Measurements from ENCODE around the gene KCNAB2.

Gene KCNAB2

DNA sequence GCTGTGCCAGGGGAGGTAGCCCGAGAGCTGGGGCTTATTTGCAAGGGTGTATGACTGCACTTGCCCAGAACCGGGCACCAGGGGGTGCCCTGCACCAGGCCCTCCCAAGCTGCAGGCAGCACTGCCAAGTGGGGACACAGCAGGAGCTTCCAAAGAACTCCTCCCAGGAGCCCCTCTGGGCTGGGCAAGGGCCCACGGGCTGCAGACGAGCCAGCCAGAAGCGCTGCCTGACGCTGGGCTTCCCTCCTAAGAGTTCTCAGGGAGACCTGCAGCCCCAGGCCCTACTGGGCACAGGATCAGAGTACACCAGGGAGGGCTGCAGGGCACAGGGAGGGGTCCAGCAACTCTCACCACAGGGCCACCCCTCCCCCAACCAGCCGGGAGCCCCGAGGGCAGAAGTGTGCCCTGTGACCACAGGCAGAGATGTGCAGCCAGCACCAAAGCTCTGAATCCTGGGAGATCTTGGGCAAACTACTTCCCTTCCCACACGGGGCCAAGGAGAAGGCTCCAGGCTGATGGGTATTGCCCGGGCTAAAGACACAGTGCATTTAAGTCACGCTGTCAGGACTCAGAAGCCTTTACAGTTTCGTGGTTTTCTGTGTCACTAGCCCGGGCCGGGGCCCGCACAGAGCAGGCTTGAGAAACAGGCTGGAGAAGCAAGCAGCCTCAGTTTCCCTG is 63.4 kb downstream of the KCNAB2 start:
- H3K9ac ChIP-seq = no peak overlapping the region
- H3K4me2 ChIP-seq = no peak overlapping the region
- H3K79me2 ChIP-seq (ENCODE audit: insufficient read depth, low read depth) = no peaks in the 10 kb centered on the region

DNA sequence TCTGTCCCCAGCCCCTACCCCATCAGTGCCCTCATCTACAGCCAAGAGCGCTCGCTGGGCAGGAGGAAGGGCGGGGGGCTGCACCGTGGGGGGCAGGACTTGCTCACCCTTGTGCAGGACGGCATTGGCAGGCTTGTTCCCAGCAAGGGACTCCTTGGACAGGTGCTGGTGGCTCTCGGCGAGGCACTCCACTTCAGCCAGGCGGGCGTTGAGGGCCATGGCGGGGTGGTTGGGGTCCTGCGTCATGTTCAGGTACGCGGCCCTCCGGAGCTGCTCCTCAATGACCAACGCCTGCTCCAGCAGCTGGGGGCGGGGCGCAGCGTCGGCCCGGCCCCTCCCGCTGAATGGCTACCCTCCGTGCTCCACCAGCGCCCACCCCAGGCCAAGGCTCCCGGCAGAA is 64.0 kb downstream of the KCNAB2 start:
- Histone ChIP-seq H3K36me3 (ENCODE audit: insufficient read depth) (no peaks in the 10 kb centered on the region), H3K27ac (no peak overlapping the region), H4K20me1 (ENCODE audit: insufficient read depth) (no peaks in the 10 kb centered on the region), H2AFZ (ENCODE audit: low read depth) (no peak overlapping the region), H3K4me2 (no peak overlapping the region), H3K9ac (no peak overlapping the region), H3K4me3 (IDR thresholded peaks at IDR 0.05; ENCODE audit: insufficient read depth, low read depth, low read length) (no peak overlapping the region), H3K79me2 (ENCODE audit: insufficient read depth, low read depth) (no peaks in the 10 kb centered on the region), H3K4me1 (ENCODE audit: low read depth, poor library complexity, severe bottlenecking) (no peaks in the 10 kb centered on the region), H3K27me3 (ENCODE audit: insufficient read depth, low read depth) (peaks cover 56% of the 10 kb centered on the region)
- TF ChIP-seq, protein P1, sequence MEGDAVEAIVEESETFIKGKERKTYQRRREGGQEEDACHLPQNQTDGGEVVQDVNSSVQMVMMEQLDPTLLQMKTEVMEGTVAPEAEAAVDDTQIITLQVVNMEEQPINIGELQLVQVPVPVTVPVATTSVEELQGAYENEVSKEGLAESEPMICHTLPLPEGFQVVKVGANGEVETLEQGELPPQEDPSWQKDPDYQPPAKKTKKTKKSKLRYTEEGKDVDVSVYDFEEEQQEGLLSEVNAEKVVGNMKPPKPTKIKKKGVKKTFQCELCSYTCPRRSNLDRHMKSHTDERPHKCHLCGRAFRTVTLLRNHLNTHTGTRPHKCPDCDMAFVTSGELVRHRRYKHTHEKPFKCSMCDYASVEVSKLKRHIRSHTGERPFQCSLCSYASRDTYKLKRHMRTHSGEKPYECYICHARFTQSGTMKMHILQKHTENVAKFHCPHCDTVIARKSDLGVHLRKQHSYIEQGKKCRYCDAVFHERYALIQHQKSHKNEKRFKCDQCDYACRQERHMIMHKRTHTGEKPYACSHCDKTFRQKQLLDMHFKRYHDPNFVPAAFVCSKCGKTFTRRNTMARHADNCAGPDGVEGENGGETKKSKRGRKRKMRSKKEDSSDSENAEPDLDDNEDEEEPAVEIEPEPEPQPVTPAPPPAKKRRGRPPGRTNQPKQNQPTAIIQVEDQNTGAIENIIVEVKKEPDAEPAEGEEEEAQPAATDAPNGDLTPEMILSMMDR (conservative IDR thresholded peaks at IDR 0.05; ENCODE audit: low read depth, low read length) = no peak

More for the DNA sequence above, 63.4 kb downstream of the KCNAB2 start:
- H3K4me1 ChIP-seq (ENCODE audit: low read depth, poor library complexity, severe bottlenecking) = no peaks in the 10 kb centered on the region
- H2AFZ ChIP-seq (ENCODE audit: low read depth) = no peak overlapping the region
- H4K20me1 ChIP-seq (ENCODE audit: insufficient read depth) = no peaks in the 10 kb centered on the region
- H3K4me3 ChIP-seq (IDR thresholded peaks at IDR 0.05; ENCODE audit: insufficient read depth, low read depth, low read length) = no peak overlapping the region
- H3K27me3 ChIP-seq (ENCODE audit: insufficient read depth, low read depth) = peaks cover 62% of the 10 kb centered on the region
- TF ChIP-seq, protein P1 (conservative IDR thresholded peaks at IDR 0.05; ENCODE audit: low read depth, low read length) = peak; percentile 70
- H3K36me3 ChIP-seq (ENCODE audit: insufficient read depth) = no peaks in the 10 kb centered on the region
- no peak overlapping the region for H3K27ac ChIP-seq

DNA sequence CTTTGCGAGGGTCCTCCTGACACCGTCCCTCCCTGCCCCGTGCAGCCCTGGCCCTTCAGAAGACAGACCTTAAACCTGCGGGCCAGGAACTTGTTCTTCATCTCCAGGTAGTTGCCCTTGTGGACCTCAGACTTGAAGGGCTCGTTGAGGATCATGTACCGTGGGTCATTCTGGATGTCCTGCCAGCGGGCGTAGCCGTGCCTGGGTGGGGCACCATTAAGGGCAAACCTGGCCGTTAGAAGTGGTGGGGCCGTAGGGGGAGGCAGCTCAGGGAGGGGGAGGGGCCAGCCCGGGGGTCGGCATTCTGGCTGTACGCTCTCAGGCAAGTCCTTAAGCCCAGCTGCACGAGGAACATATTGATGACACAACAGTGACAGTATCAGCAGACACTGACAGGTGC is 64.6 kb downstream of the KCNAB2 start:
- H3K4me1 ChIP-seq (ENCODE audit: low read depth, poor library complexity, severe bottlenecking) = no peaks in the 10 kb centered on the region
- no peaks in the 10 kb centered on the region for H3K36me3 ChIP-seq (ENCODE audit: insufficient read depth)
- TF ChIP-seq, protein P1 (conservative IDR thresholded peaks at IDR 0.05; ENCODE audit: low read depth, low read length) = no peak
- H4K20me1 ChIP-seq (ENCODE audit: insufficient read depth) = no peaks in the 10 kb centered on the region
- H3K27ac ChIP-seq = no peak overlapping the region
- peaks cover 53% of the 10 kb centered on the region for H3K27me3 ChIP-seq (ENCODE audit: insufficient read depth, low read depth)
- H2AFZ ChIP-seq (ENCODE audit: low read depth) = no peak overlapping the region
- H3K4me3 ChIP-seq (IDR thresholded peaks at IDR 0.05; ENCODE audit: insufficient read depth, low read depth, low read length) = no peak overlapping the region
- H3K4me2 ChIP-seq = no peak overlapping the region
- no peaks in the 10 kb centered on the region for H3K79me2 ChIP-seq (ENCODE audit: insufficient read depth, low read depth)
- no peak overlapping the region for H3K9ac ChIP-seq

DNA sequence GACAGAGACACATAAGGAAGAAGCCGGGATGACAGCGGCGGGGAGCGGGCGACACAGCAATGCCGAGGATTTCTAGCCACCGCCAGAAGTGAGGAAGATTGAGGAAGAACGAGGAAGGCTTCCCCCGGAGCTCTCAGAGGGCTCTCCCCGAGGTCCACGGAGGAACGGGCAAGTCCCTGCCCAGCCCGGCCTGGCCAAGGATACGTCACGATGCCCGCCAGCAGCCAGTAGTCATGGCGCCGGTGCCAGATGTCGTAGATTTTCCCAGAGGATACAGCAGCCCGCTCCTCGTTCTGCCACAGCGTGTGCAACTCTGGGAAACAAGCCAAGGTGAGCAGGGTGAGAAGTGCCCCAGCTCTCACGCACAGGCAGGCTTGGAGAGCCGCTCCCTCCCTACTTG is 65.9 kb downstream of the KCNAB2 start:
- no peak overlapping the region for H3K9ac ChIP-seq
- no peaks in the 10 kb centered on the region for H3K36me3 ChIP-seq (ENCODE audit: insufficient read depth)
- H3K4me3 ChIP-seq (IDR thresholded peaks at IDR 0.05; ENCODE audit: insufficient read depth, low read depth, low read length) = no peak overlapping the region
- H3K79me2 ChIP-seq (ENCODE audit: insufficient read depth, low read depth) = no peaks in the 10 kb centered on the region
- no peaks in the 10 kb centered on the region for H3K4me1 ChIP-seq (ENCODE audit: low read depth, poor library complexity, severe bottlenecking)
- H3K4me2 ChIP-seq = no peak overlapping the region
- no peaks in the 10 kb centered on the region for H4K20me1 ChIP-seq (ENCODE audit: insufficient read depth)
- H2AFZ ChIP-seq (ENCODE audit: low read depth) = no peak overlapping the region
- TF ChIP-seq, protein P1 (conservative IDR thresholded peaks at IDR 0.05; ENCODE audit: low read depth, low read length) = no peak
- no peak overlapping the region for H3K27ac ChIP-seq
- H3K27me3 ChIP-seq (ENCODE audit: insufficient read depth, low read depth) = peaks cover 57% of the 10 kb centered on the region

Data from KMS-11 (cell line).